ENCODE data around the gene GSPT1. TPM values are rescaled to one million over a fixed set of nuclear protein-coding genes. Genes with fewer than 3 reads are reported as not detected.
A peak's percentile ranks its signal among the peaks of the same experiment; 100 is the strongest.

The GSPT1 gene
- total RNA-seq, 1 experiment from 2014 or later = 221 TPM

GRCh38 chr16:11852092-11852809 lies 63.5 kb downstream of the GSPT1 start:
- no peaks in the 10 kb centered on the region for H3K27me3 Mint-ChIP-seq (ENCODE audit: unreplicated experiment)
- intact Hi-C loops (cut with micrococcal nuclease; ENCODE audit: unreplicated experiment) = no loop called here
- CTCF ChIA-PET = interaction anchor here (0.6 to 1.6 kb wide), 2 partner anchors 15 to 593 kb away, joined by 3 to 6 read pairs; no protein-coding TSS in a partner anchor
- peaks cover 55% of the 10 kb centered on the region for H3K36me3 Mint-ChIP-seq (ENCODE audit: insufficient read depth, unreplicated experiment)
- no peaks in the 10 kb centered on the region for H3K9me3 Mint-ChIP-seq (ENCODE audit: low read depth, unreplicated experiment)
- H3K4me3 Mint-ChIP-seq (ENCODE audit: low read depth, unreplicated experiment) = peak overlapping the region; percentile 98
- peak; percentile 33 for DNase-seq
- no peak for TF ChIP-seq CTCF (IDR thresholded peaks at IDR 0.05; ENCODE audit: unreplicated experiment)
- peaks cover 20% of the 10 kb centered on the region for H3K4me1 Mint-ChIP-seq (ENCODE audit: low read depth, unreplicated experiment)
- no TSS peak for BruUV-seq (replicated peaks)
- peak overlapping the region; percentile 93 for H3K27ac Mint-ChIP-seq (ENCODE audit: unreplicated experiment)

- intact Hi-C loops (cut with micrococcal nuclease; ENCODE audit: unreplicated experiment) = no loop called here
- Mint-ChIP-seq H3K27me3 (ENCODE audit: unreplicated experiment) (no peaks in the 10 kb centered on the region), H3K4me1 (ENCODE audit: low read depth, unreplicated experiment) (peaks cover 19% of the 10 kb centered on the region), H3K9me3 (ENCODE audit: low read depth, unreplicated experiment) (no peaks in the 10 kb centered on the region), H3K36me3 (ENCODE audit: insufficient read depth, unreplicated experiment) (peaks cover 63% of the 10 kb centered on the region), H3K27ac (ENCODE audit: unreplicated experiment) (peak within 1 kb of the TSS; percentile 93), H3K4me3 (ENCODE audit: low read depth, unreplicated experiment) (peak within 1 kb of the TSS; percentile 98)
- CTCF ChIA-PET = interaction anchor here (0.6 to 1.6 kb wide), 2 partner anchors 16 to 593 kb away, joined by 3 to 6 read pairs; no protein-coding TSS in a partner anchor
- DNase-seq = peak; percentile 96
- BruUV-seq (replicated peaks) = TSS peak; percentile 73
- no peak for TF ChIP-seq CTCF (IDR thresholded peaks at IDR 0.05; ENCODE audit: unreplicated experiment)
These were observed 64.3 kb downstream of the GSPT1 start, which contains the start of gene RSL1D1 for GRCh38 chr16:11851294-11852091. RSL1D1 (minus strand) TSS chr16:11851542; CDS start chr16:11851512, 30 bp downstream.

- TF ChIP-seq CTCF (IDR thresholded peaks at IDR 0.05; ENCODE audit: unreplicated experiment) = no peak
- Mint-ChIP-seq H3K27ac (ENCODE audit: unreplicated experiment) (no peak overlapping the region), H3K27me3 (ENCODE audit: unreplicated experiment) (no peaks in the 10 kb centered on the region), H3K9me3 (ENCODE audit: low read depth, unreplicated experiment) (no peaks in the 10 kb centered on the region), H3K4me3 (ENCODE audit: low read depth, unreplicated experiment) (peak overlapping the region; percentile 26), H3K36me3 (ENCODE audit: insufficient read depth, unreplicated experiment) (peaks cover 85% of the 10 kb centered on the region), H3K4me1 (ENCODE audit: low read depth, unreplicated experiment) (peaks cover 11% of the 10 kb centered on the region)
- DNase-seq = no peak
- intact Hi-C loops (cut with micrococcal nuclease; ENCODE audit: unreplicated experiment) = no loop called here
- CTCF ChIA-PET = interaction anchor here (0.7 to 0.8 kb wide), 3 partner anchors 15 to 476 kb away, joined by 3 read pairs; no protein-coding TSS in a partner anchor
- BruUV-seq (replicated peaks) = no TSS peak
These were observed 66.9 kb downstream of the GSPT1 start for GRCh38 chr16:11848842-11849241.

- no peak for DNase-seq
- no peaks in the 10 kb centered on the region for H3K27me3 Mint-ChIP-seq (ENCODE audit: unreplicated experiment)
- BruUV-seq (replicated peaks) = no TSS peak
- TF ChIP-seq CTCF (IDR thresholded peaks at IDR 0.05; ENCODE audit: unreplicated experiment) = no peak
- H3K4me1 Mint-ChIP-seq (ENCODE audit: low read depth, unreplicated experiment) = no peaks in the 10 kb centered on the region
- H3K9me3 Mint-ChIP-seq (ENCODE audit: low read depth, unreplicated experiment) = no peaks in the 10 kb centered on the region
- CTCF ChIA-PET = no interaction called here
- intact Hi-C loops (cut with micrococcal nuclease; ENCODE audit: unreplicated experiment) = no loop called here
- H3K27ac Mint-ChIP-seq (ENCODE audit: unreplicated experiment) = no peak overlapping the region
- peaks cover 93% of the 10 kb centered on the region for H3K36me3 Mint-ChIP-seq (ENCODE audit: insufficient read depth, unreplicated experiment)
- no peak overlapping the region for H3K4me3 Mint-ChIP-seq (ENCODE audit: low read depth, unreplicated experiment)
These were observed 71.3 kb downstream of the GSPT1 start for GRCh38 chr16:11844499-11844898.

Data from Calu3 (cell line).